ENCODE results near the gene SNAP25.
A peak's percentile ranks its signal among the peaks of the same experiment; 100 is the strongest.

SNAP25 gene

DNA sequence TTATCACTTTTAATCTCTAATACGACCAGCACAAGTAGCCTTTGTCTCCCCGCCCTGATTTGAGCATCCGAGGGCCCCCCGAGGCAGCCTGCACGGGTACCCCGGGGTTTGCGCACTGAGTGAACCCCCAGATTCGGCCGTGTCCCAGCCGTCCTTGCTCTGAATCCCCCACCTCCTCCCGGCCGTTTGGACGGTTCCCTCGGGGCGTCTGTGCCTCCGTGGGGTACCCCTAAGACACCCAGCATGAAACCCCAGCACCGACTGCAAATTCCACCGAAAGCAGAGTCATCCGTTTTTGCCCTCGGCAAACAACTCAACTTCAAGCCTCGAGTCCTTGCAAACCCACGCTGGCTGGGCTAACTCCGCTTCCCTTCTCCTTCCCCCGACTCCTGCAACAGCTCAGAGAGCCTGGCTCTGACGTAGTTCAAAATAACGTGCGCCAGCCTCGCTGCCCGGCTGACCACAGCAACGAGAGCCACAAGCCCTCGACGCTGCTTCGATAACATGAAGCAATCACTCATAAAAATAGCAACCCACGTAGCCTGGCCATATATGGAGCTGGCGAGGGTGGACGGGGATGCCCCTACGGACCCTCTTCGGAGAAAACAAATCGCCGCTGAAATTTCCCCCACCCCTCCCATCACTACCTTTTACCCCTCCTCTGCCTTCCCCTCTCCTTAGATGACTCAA, 764 bp upstream of the SNAP25 start:
- DNase-seq = peak; percentile 72

DNA sequence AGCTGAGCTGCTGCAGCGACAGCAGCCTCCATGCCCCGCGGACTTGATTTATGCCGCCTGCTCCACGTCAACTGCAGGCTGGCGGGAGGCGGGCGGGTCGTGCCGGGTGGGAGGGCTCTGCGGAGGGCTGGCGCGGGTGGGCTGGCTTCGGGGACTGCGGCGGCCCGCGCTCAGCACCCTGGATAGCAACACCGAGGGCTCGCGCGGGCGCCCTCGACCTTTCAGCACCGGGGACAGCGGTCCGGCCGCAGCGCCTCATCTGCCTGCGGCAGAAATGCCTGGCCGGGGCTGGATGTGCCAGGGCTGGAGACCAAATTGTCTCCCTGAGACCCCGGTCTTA, 792 bp downstream of the SNAP25 start:
- DNase-seq = no peak

DNA sequence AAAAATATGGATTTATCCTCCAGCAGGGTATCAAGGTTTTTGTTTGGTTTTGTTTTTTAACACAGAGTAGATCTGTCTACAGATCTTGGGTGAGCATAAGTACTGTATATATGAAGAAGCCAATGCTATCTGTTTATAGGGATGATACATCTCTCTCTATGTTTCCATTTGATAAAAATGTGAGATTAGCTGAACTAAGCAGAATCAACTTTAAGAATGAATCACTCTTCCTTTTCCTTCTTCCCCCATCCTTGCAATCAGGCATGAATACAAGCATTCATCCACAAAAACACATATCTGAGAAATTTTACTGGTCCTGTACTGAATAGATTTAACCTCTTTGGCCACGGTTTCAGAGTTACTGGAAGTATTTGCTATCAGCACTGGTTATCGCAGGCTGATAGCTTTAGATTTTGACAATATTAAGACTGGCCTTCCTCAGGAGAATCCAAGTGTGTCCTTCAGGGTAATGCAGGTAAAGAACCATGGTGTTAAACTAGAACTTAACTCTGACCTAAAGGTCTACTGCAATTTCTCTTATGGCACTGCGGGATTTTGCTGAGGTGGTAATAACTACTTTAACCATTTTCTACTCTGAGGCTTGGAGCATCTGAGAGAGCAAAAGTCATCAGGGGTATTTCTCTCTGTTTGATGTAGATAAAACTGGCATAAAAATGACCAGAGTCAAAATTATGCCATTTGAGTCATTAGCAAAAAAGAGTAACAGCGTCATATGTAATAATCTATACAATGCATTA, 1.5 kb downstream of the SNAP25 start:
- DNase-seq = no peak

DNA sequence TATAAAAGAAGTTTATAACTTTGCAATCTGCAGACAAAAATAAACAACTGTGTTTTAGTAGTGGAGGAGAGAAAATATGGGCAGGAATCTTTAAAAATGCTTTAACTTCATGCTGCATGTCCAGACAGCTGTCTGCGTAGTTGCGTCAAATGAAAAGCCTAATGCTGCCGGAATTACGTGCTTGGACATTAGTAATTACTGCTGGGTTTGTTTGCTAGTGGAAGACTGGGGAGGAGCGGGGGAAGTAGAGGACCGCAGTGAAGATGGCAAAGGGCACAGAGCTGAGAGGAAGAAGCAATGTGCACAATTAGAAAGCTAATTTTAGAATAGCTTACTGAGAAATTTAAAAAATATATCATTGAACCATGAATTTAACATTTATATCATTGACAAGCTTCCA, 2.4 kb downstream of the SNAP25 start:
- DNase-seq = no peak

DNA sequence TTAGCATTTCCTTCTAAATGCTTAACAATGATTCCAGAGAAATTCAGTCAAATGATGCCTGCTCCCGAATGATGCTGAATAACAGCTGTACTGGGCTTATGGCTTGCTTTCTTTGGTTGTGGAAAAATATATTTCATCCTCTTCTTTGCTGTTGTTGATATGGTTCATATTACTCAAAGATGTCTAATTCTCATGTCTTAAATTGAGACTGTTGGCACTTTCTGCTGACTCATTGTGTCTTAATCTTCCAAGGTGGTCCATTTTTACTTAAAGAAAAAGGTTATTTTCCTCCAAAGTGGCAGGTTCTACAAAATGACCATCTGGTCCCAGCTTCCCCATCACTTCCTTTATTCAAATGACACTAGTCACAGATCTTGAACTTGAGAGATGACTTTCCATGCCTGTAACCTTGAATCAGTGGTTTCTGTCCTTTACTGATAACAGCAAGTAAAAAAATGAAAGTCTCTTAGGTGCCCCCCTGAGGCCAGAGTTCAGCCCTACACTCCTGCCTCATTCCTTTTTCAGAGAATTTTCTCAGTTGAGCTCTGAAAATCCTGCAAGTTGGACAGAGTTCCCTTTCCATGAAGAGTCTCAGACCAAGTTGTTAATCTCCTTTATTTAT, 6.9 kb downstream of the SNAP25 start:
- DNase-seq = no peak

DNA sequence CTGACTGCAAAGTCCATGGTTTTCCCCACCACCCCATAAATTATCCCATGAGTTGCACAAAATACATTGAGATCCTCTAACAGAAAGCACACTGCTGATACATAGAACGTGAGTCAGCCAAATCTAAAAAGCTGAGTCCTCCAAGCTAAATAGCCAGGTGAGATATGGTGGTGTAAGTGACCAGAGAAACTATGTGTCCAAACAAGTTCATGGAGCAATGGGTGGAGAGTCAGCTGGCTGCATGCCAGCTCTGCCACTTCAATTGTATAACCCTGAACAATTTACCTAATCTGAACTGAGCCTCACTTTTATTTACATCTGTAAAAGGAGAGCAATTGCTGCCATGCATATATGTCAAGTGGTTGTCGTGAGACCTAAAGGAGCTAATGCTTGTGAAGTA, 9.7 kb downstream of the SNAP25 start:
- peak; percentile 67 for DNase-seq

DNA sequence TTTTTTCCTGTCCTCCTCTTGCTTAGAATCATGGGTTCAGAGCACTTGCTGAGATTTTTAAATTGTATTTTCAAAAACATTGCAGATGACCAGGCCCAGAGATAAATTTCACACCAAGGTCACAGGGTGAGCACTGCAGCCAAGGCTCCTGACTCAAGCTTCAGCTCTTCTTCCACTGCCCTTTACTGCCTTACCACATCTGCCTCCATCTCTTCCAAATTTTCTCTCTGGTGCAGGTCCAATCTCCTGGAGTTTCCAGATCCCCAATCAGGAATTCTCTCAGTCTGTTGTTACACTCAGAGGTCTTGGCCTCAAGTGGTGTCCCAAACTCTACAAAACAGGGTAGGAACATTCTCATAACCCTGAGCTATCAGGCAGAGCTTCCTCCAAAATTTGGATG, 12.7 kb downstream of the SNAP25 start:
- DNase-seq = no peak

DNA sequence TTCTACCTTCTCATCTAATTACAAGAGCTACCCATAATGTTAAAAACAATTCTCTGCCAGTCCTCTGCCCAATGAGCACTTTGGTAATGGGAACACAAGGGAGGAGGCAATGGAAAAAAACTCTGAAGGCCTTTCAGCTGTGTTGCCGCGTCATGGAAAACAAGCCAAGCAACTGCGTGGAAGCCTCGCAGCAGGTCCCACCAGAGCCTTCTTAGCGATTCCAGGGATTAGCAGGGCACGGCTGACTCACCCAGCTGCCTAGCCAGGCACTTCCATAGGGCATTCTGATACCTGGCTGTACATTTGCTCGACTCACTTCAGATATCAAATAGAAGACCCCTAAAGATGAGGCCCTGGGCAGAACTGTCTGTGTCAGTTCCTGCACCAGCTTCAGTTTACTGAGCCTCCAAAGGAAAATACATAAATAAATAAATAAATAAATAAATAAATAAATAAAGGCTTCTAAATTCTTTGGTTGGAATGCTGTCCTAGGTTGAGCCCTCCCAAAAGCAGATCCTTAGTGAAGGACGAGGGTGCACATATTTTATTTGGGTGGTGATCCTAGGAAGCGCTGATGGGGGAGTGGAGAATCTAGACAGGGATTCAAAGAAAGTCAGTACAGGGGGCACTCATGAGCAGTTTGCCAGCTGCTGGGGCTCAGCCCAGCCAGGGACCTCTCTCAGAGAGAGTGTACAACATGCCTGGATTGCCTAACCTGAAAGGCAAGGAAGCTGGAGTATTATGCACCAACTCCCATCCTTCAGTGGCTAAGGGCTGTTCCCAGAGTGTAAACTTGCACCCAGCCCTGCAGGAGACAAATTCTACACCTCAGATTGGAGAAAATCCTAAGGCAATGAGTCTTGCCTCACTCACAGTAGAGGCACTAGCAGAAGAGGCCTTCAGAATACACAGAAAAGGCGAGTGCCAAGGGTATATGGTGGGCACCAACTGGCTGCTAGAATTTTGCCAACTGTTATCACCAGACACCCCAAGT, 18.2 kb downstream of the SNAP25 start:
- no peak for DNase-seq

DNA sequence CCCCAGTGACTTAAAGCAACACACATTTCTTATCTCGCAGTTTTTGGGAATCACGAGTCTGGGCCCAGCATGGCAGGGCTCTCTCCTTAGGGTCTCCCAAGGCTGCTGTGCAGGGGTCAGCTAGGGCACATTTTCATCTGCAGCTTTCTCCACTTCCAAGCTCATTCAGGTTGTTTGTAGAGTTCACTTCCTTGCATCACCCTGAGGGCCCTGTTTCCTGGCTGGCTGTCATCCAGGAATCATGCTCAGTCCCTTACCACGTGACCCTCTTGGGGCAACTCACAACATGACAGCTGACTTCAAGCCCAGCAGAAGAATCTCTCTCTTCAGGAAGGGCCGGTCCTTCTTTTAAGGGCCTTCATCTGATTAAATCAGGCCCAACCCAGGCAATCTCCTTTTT, 21.3 kb downstream of the SNAP25 start:
- peak; percentile 67 for DNase-seq

DNA sequence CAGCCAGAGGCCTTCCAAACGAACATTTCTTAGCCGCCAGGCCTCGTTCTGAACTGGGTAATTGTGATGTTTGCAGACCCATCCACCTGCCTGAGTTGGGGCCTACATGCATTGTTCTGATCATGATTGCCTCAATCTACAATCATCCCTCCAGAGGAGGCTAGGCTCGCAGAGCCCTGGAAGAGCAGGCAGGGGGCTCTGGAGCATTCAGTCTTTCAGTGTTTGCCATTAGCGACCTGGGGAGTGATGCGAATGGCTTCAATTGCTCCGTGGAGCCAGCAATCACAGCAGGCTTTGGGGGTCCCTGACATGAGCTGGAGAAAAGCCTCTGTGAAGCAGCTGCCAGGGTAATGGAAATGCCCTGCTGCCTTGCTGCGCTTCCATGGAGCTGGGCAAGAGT, 22.0 kb downstream of the SNAP25 start:
- no peak for DNase-seq

DNA sequence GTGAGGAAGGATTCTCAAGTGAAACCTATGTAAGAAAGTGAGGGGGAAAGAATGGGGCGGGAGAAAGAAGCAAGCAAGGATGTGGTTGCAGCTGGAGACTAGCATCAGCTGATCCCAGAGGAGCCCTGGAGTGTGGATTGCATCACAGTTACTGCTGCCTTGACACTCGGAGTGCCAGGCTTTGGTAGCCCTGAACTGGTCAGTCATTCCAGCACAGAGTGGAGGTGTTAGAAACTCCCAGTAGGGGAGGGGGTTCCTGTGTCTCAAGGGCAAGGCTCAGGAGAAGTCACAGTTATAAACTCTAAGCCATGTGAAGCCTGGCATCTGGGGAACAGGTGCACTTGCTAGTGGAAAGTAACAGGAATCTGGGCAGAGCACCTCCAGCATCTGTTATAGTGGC, 23.5 kb downstream of the SNAP25 start:
- no peak for DNase-seq

DNA sequence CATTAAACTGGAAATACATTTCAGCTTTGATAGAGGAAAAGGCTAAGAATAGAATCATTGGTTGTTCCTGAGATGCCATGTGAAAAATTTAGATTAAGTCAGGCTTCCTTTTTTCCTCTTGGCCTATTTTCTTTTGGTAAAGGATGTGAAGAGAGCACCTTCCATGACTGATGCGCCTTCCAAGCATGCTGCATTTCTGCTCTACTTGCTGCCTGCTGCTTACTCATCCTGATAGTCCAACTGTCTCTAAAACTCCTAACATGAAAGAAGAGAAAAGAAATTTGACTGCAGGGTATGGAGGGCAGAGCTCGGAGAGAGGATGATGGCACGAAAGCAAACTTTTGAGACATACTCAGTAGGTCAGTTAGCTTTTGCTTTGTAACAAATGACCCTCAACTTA, 28.8 kb downstream of the SNAP25 start:
- no peak for DNase-seq

DNA sequence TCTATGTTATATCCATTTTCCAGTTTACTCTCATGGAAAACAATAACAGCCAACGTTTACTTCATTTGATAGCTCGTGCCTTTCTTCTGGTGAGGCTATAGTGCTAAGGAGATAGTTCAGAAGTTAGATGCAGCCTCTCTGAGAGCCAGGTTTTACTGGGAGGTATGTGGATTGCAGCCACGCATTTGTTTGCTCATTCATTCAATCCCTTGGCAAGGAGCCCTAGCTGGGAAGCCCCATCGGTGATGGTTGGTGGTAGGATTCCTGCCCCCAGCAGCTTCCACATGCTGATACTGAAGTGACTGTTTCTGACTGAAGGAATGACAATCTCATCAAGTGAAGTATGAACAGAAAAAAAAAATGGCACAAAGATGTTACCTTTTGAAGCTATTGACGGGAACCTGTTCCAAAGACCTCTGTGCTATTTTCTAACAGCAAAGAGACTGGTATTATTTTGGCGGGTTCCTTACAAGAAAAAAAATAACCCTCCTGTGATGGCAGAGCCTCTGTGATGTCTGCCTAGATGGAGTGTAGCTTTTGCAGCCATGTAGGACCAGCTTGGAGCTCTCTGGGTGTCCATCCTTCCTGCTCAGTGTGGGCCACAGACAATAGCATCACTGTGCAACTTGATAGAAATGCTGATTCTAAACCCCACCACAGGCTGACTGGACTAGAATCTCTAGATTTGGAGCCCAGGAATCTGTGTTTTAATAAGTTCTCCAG, 30.6 kb downstream of the SNAP25 start:
- DNase-seq = no peak

DNA sequence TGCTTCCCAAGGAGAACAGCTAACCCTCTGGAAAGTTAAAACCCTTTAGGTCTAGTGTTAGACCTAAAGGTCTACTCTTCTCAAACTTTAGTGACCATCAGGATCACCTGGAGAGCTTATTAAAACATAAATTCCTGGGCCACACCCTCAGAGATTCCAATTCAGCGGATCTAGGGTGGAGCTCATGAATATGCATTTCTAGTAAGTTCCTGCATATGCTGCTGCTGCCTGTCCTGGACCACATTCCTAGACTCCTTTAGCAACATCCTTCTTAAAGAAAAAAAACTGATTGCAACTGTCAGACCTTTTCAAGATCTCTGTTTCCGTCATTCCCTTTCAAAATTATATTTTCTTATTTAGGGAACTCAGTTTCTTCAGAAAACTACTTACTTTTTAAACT, 31.2 kb downstream of the SNAP25 start:
- no peak for DNase-seq

DNA sequence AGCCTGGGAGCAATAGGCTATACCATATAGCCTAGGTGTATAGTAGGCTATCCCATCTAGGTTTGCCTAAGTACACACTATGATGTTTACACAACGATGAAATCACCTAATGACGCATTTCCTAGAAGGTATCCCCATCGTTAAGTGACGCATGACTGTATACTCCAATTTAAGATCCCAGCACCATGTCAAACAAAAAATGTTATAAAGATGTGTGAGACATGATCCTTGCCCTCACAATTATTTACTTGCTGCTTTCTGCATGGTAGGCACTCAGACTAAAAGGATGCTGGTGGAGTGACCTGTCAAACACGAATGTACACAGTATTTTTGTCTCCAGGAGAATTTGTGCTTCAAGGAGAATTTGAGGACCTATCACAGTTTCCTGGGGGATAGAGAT, 32.3 kb downstream of the SNAP25 start:
- DNase-seq = no peak

DNA sequence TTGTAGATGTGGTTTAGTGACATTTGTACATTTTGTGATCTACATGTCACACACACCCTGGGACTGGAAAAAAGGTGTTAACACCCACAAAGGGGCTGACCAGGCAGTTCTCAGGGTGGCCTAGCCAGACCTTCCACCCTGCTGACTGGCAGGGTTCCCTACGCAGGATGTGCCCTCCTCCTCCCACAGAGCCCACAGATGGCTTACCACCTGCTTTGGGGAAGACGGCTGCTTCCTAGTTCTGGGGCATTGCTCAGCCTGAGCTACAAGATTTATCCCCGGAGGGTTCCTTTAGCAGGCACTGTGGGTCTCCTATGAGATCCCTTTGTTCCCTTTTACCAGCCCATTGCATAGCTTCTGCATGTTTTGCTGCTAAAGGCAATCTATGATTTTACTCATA, 35.1 kb downstream of the SNAP25 start:
- DNase-seq = no peak

DNA sequence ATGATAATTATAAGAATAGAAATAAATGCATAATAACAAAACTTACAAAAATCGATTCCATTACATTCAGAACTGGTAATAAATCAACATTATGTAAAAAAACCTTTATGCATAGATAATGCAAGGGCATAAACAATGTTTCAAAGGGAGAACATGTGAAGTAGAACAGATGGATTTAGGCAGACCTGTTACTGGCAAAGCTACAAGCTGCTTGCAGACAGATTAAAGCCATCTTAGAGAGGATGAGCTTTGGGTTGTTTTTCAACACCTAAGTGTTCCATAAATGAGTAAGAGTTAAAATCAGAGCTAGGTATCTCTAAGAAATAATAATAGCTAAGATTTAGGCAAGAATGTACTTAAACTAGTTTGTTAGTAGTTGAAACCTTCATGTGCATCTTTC, 37.2 kb downstream of the SNAP25 start:
- no peak for DNase-seq

DNA sequence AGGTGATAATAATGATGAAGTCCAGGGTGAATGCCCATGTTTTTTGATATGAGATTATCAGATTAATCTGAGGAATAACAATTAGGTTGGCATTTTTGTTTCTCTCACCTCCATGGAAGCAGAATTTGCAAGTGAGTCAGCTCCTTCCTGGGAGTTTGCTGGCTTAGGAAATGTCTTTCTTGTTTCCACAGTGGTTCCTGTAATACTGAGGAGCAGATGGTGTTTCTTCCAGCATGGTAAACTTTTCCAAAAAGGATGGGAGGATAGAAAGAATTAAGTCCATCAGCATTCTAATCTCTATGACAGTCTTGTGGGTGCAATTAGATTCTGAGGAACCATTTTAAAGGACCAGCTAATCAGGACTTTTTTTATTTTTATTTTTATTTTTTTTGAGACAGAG, 40.5 kb downstream of the SNAP25 start:
- DNase-seq = no peak

DNA sequence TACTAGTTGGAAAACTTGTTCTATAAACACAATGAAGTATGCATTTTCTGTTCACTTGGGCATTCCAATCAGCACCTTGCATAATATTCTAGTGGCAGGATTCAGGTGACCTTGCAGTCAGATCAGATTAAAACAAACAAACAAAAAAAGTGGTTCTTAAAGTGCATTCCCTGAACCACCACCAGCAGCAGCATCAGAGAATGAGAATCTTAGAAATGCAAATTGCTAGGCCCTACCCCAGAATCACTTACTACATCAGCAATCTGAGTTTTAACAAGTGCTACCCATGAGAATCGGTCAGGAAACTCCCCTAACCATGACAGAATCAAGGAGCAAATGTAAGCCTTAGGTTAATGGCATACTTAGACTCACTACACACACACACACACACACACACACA, 41.7 kb downstream of the SNAP25 start:
- no peak for DNase-seq

DNA sequence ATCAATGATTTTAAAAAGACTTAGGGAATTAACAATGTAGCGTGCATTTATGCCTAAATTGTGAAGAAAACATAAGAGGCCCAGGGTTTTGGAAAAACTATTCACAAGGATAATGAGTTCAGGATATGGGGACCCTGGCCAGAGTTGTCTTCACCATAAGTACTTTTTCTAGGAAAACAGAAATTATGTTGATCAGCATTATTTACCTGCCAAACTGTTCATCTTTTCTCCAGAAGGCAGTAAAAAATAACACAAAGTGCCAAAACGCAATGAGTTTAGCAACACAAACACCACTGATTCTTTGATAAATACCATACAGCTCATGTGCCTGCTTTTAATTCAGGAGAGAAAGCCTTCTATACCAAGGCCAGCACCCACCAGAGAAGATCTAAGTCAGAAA, 43.1 kb downstream of the SNAP25 start:
- DNase-seq = no peak

DNA sequence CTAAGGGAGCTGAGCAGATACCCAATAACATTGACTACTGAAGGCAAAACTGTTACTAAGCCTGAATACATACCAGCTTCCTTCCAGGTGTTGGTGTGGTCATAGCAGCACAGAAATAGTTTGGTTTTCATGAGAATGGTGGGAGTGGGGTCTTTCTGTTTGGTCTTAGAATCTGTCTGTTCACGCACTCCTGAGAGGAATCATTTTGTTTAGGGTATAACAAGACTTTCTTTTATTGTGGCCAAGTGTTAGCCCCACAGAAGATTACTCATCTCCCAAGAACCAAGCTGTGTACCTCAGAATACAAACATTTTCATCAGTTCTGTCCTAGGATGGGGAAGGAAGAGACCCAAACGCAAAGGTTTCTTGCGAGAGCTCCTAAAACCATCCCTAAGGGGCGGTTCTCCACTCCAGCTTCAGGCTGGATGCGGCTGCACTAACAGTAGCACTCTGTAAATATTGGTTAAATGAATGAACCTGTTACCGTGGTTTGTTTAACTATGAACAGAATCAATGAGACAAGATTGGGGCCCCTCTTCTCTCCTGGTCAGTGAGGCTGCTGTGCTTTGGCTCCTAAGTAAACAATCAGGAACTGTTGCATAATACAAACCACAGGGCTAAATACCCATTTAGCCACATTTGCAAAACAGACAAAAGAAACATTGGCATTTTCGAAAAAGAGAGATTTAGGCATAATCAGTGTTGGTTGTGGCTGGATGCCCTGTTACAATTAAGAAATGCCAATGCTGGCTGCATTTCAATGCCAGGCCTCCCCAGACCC, 44.9 kb downstream of the SNAP25 start:
- no peak for DNase-seq

DNA sequence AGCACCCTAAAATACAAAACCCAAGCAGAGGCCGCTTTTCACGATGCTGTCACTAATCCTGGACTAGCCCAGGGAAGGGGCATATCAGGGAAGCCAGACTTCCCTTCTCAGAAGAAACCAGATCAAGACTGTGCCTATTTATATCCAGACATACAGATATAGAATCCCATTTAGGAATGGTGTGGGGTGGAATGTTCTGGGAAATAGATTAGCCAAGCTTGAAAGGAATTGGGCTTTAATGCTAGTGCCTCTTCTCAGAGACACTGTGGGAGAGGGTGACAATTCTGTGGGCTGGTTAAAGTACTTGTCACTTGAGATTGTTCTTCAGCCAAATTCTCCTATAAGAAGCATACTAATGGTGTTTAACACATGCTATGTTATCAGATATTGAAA, 45.5 kb downstream of the SNAP25 start:
- DNase-seq = no peak

Data from DMS79 (cell line).